Smooth muscle cell of the coronary artery (primary cell): ENCODE results near the gene CD101. TPM values are rescaled to one million over a fixed set of nuclear protein-coding genes. Genes with fewer than 3 reads are reported as not detected.

Source experiments
- total RNA-seq: library from RNA; depleted of rRNA; stranded (reverse); fragments of >200 nt; gene quantifications from 2 replicates; pipeline ENCODE4 v1.2.3, GENCODE V29; 2014; ENCODE audit warnings: low replicate concordance

The CD101 gene, protein sequence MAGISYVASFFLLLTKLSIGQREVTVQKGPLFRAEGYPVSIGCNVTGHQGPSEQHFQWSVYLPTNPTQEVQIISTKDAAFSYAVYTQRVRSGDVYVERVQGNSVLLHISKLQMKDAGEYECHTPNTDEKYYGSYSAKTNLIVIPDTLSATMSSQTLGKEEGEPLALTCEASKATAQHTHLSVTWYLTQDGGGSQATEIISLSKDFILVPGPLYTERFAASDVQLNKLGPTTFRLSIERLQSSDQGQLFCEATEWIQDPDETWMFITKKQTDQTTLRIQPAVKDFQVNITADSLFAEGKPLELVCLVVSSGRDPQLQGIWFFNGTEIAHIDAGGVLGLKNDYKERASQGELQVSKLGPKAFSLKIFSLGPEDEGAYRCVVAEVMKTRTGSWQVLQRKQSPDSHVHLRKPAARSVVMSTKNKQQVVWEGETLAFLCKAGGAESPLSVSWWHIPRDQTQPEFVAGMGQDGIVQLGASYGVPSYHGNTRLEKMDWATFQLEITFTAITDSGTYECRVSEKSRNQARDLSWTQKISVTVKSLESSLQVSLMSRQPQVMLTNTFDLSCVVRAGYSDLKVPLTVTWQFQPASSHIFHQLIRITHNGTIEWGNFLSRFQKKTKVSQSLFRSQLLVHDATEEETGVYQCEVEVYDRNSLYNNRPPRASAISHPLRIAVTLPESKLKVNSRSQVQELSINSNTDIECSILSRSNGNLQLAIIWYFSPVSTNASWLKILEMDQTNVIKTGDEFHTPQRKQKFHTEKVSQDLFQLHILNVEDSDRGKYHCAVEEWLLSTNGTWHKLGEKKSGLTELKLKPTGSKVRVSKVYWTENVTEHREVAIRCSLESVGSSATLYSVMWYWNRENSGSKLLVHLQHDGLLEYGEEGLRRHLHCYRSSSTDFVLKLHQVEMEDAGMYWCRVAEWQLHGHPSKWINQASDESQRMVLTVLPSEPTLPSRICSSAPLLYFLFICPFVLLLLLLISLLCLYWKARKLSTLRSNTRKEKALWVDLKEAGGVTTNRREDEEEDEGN
- under 0.01 and 0.15 TPM in 2 replicates for total RNA-seq

DNA sequence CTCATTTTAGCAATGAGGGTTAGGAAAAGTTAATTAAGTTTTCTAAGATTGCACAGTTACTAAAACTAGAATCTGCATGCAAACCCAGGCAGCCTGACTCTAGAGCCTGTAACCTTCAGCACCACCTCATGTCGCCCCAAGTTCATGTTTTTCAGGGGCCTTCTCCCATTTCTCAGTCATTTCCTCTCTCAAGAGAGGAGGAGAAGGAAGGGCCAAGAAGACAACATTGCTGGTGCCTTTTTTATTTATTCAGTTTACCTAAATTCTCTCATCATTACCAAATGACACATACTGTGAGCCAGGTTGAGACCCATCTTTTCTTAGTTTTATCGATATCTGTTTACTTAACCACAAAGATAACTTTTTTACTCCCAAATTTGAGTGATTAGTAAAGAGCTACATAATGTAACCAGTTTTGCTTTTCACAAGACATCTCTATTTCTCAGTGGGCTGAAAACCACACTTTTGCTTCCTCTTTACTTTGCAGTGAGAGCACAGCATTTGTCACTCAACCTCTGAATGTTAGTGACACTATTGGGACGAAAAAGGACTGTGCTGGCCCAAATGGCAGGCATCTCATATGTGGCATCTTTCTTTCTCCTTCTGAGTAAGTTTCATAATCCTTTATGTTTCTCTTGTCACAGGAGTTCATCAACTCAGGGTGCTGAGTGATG lies at the start of gene CD101:
Gene CD101, plus strand, starts transcription at position 507 of the 674 bp plus-strand sequence. Its CDS starts 58 bp downstream, at position 565.

DNA sequence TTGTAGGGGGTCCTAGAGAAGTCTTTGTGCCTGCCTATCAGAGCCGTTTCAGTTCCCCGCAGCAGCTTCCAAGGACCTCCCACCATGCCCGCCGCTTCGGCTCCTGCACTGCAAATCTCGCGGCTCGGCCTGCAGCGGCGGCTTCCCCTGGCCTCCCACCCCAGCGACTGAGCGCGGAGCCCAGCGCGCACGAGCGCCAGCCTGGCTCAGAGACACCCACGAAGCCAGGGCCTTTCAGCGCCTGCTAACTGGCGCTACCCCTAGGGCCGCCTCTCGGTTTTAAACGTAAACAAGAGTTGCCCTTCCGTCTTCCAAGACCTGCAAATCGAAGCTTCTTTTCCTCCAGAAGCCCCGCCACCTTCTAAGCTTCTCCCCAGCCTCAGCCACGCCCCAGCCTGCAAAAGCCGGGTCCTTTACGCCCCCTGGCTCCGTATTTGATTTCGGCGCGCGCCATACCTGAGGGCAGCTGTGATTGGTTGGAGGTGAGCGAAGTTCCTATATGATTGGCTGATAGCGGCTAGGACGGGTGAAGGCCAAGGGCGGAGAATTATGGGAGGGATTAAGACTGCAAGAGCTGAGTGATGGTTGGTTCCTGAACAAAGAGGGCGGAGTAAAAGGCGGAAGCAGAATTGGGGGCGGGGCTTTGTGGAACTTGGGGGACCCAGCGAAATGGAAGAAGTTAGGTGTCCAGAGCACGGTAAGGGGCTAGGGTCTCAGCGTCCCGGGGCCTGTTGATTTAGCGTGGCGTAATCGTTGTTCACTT lies 58.3 kb downstream of the CD101 start, which contains the start of gene TTF2:
Gene TTF2, plus strand, starts transcription at position 649 of the 763 bp plus-strand sequence. Its CDS starts 21 bp downstream, at position 670.

Other genes starting within 250 kb of the CD101 start
- gene CD2, start 247.3 kb upstream of the CD101 start, total RNA-seq: not detected in 2 replicates
- 109 and 110 TPM in 2 replicates for gene PTGFRN, start 91.8 kb upstream of the CD101 start, total RNA-seq
- 5.3 and 11.1 TPM in 2 replicates for gene TTF2, start 58.6 kb downstream of the CD101 start, total RNA-seq
- gene TRIM45, start 120.0 kb downstream of the CD101 start, total RNA-seq: 1.5 and 2.9 TPM in 2 replicates
- gene VTCN1, start 209.2 kb downstream of the CD101 start, total RNA-seq: not detected in 2 replicates